B cell (primary cell): ENCODE data around the gene CEACAM16. TPM values are rescaled to one million over a fixed set of nuclear protein-coding genes. Genes with fewer than 3 reads are reported as not detected.
"Not testable (repeated sequence)": the region's sequence is repeated elsewhere in the genome, so short reads cannot be mapped to it uniquely, and the experiment has no call there.

Source experiments
- ATAC-seq: fragments of 200-7000 bp; cut with Tn5 transposase; one replicate; pipeline ENCODE4 v1.10.0; 2021; ENCODE audit warnings: low read depth, mild to moderate bottlenecking, moderate number of reproducible peaks, moderate library complexity
- CTCF ChIA-PET: fragments of 350-600 bp; sonication (Branson Sonifier 250); formaldehyde crosslinking; loops from one replicate; lab custom pipeline; 2021; ENCODE audit warnings: antibody characterized with exemption, inconsistent platforms; lab: Charles Lee
- POLR2A ChIA-PET: fragments of 350-600 bp; sonication (Branson Sonifier 250); formaldehyde crosslinking; loops from one replicate; lab custom pipeline; 2021; ENCODE audit warnings: antibody characterized with exemption; lab: Charles Lee
- DNase-seq: peaks from one replicate; pipeline ENCODE4 v3.0.0; 2013
- H2AFZ ChIP-seq: 2 replicates; pipeline ENCODE4 v1.6.1; 2012; ENCODE audit warnings: mild to moderate bottlenecking, low read depth, low read length; ENCODE audit not compliant: insufficient read depth, poor library complexity, severe bottlenecking
- H3K27ac ChIP-seq, 2 donors: 1 replicate in 1 of 2; 2 replicates in 1 of 2; pipeline ENCODE4 v1.5.1; 2012 to 2013; ENCODE audit warnings: low read length in 2 of 2, mild to moderate bottlenecking in 2 of 2, moderate library complexity in 1 of 2
- H3K27me3 ChIP-seq, 4 experiments: fragments of 200-600 bp in 1 of 4; sonication (generic) in 1 of 4; replicated peaks in 1 of 4; 1 replicate in 2 of 4; 2 replicates in 2 of 4; pipeline versions ENCODE4 v1.6.1 to v1.7.0; 2013 to 2016; ENCODE audit warnings: low read length in 3 of 4, mild to moderate bottlenecking in 2 of 4, mixed read lengths in 1 of 4, moderate library complexity in 1 of 4; ENCODE audit not compliant: insufficient read depth in 4 of 4, control insufficient read depth in 3 of 4; ENCODE audit errors: control extremely low read depth in 1 of 4
- H3K36me3 ChIP-seq, 2 experiments: replicated peaks in 1 of 2; 1 replicate in 1 of 2; 2 replicates in 1 of 2; pipeline versions ENCODE4 v1.6.1 to v1.7.1; 2013; ENCODE audit warnings: low read length in 1 of 2; ENCODE audit not compliant: insufficient read depth in 2 of 2, control insufficient read depth in 1 of 2; ENCODE audit errors: control extremely low read depth in 1 of 2, extremely low read depth in 1 of 2
- H3K4me1 ChIP-seq, 2 donors: fragments of 200-600 bp in 1 of 2; sonication (generic) in 1 of 2; 1 replicate in 1 of 2; 2 replicates in 1 of 2; pipeline versions ENCODE4 v1.5.1 to v1.6.1; 2013 to 2017; ENCODE audit warnings: low read length in 2 of 2; ENCODE audit not compliant: control insufficient read depth in 2 of 2, insufficient read depth in 2 of 2
- H3K4me2 ChIP-seq: replicated peaks from 2 replicates; pipeline ENCODE3; 2012; ENCODE audit warnings: mild to moderate bottlenecking, low read depth, low read length; ENCODE audit not compliant: poor library complexity, severe bottlenecking
- H3K4me3 ChIP-seq, 5 experiments: fragments of 200-600 bp in 1 of 5; sonication (generic) in 1 of 5; 1 replicate in 3 of 5; 2 replicates in 2 of 5; pipeline versions ENCODE4 v1.5.1 to v1.7.0; 2011 to 2016; ENCODE audit warnings: low read length in 4 of 5, mild to moderate bottlenecking in 4 of 5, low read depth in 2 of 5, control low read depth in 1 of 5, moderate library complexity in 1 of 5; ENCODE audit not compliant: insufficient read depth in 1 of 5; ENCODE audit errors: control extremely low read depth in 1 of 5, extremely low read depth in 1 of 5
- H3K79me2 ChIP-seq: fragments of 200-600 bp; sonication (generic); one replicate; pipeline ENCODE4 v1.6.0; 2016; ENCODE audit warnings: low read length; ENCODE audit not compliant: control insufficient read depth, insufficient read depth
- H3K9ac ChIP-seq: fragments of 200-600 bp; sonication (generic); 2 replicates; pipeline ENCODE4 v1.6.1; 2017; ENCODE audit warnings: mild to moderate bottlenecking, low read length, moderate library complexity
- H3K9me3 ChIP-seq, 3 donors: one replicate each; pipeline versions ENCODE4 v1.6.1 to v1.7.1; 2013; ENCODE audit warnings: low read length in 2 of 3; ENCODE audit not compliant: control insufficient read depth in 2 of 3, insufficient read depth in 1 of 3; ENCODE audit errors: control extremely low read depth in 1 of 3
- H4K20me1 ChIP-seq: 2 replicates; pipeline ENCODE4 v1.6.0; 2012; ENCODE audit warnings: mild to moderate bottlenecking, low read length; ENCODE audit not compliant: insufficient read depth, control insufficient read depth, poor library complexity, severe bottlenecking
- H3K27ac Mint-ChIP-seq: one replicate; pipeline ENCODE4 v1.8.0; 2021; ENCODE audit warnings: mixed read lengths
- H3K27me3 Mint-ChIP-seq: one replicate; pipeline ENCODE4 v1.8.0; 2021; ENCODE audit warnings: mixed read lengths
- H3K4me1 Mint-ChIP-seq: one replicate; pipeline ENCODE4 v1.8.0; 2021; ENCODE audit warnings: mixed read lengths
- H3K4me3 Mint-ChIP-seq: one replicate; pipeline ENCODE4 v1.8.0; 2021; ENCODE audit warnings: mixed read lengths
- H3K9me3 Mint-ChIP-seq: one replicate; pipeline ENCODE4 v1.8.0; 2022; ENCODE audit warnings: mixed read lengths; ENCODE audit not compliant: insufficient read depth
- CTCF ChIP-seq: fragments of 200-600 bp; IDR thresholded peaks from one replicate; pipeline ENCODE4 v1.8.0; 2022; ENCODE audit warnings: antibody characterized with exemption, mild to moderate bottlenecking
- EZH2 ChIP-seq: IDR thresholded peaks from 2 replicates; pipeline ENCODE4 v1.6.1; 2012; ENCODE audit warnings: borderline replicate concordance, low read depth, mild to moderate bottlenecking, moderate library complexity, low read length; ENCODE audit not compliant: insufficient read depth, poor library complexity, severe bottlenecking
- WGBS: methylation state at CpG from one replicate; pipeline ENCODE4 v1.1.5; 2013; ENCODE audit warnings: missing lambda C conversion rate; ENCODE audit not compliant: insufficient coverage; 5-methylcytosine and 5-hydroxymethylcytosine counted together
- intact Hi-C: fragments of 100-400 bp; cut with micrococcal nuclease; formaldehyde crosslinking; loops from one replicate; pipeline ENCODE4 v1.10.0; 2022
- polyA plus RNA-seq: library from polyadenylated mRNA; depleted of rRNA; stranded (reverse); fragments of >200 nt; gene quantifications from 2 replicates; pipeline ENCODE4 v1.2.3, GENCODE V29; 2012
- total RNA-seq, 2 donors: library from RNA; stranded (reverse); fragments of 120-200 nt in 1 of 2; gene quantifications; 1 replicate in 1 of 2; 2 replicates in 1 of 2; pipeline versions ENCODE4 v1.2.3 to v1.2.4, GENCODE V29; 2013 to 2022

Gene CEACAM16
- total and polyA plus RNA-seq, 2 donors (not counting 1 experiment from before 2014, with no cell fraction given), result not detected

- Mint-ChIP-seq H3K4me3 (no peak overlapping the region), H3K27me3 (peaks cover 22% of the 10 kb centered on the region), H3K9me3 (no peaks in the 10 kb centered on the region), H3K27ac (no peak overlapping the region), H3K4me1 (peaks cover 15% of the 10 kb centered on the region)
- no peaks in the 10 kb centered on the region for H3K36me3 ChIP-seq
- H3K4me2 ChIP-seq, result no peak overlapping the region
- no peak for TF ChIP-seq EZH2
- no peak for TF ChIP-seq CTCF
- intact Hi-C loops, result no loop called here
- ChIA-PET CTCF (interaction anchor here (0.7 kb wide), 1 partner anchor 16 kb away, joined by 5 read pairs; no protein-coding TSS in a partner anchor), POLR2A (no interaction called here)
- ATAC-seq (no peak), DNase-seq (no peak)
- no peaks in the 10 kb centered on the region for H4K20me1 ChIP-seq
- no peak overlapping the region for H3K9ac ChIP-seq
- 76% methylated on average over 9 of the region's 9 CpGs for WGBS
- peaks cover 8 to 18% of the 10 kb centered on the region in 2 donors for H3K4me1 ChIP-seq
- H3K27me3 ChIP-seq, result peaks cover 0 to 11% (median 0%) of the 10 kb centered on the region in 4 experiments
- H3K9me3 ChIP-seq, result no peaks in the 10 kb centered on the region
- no peak overlapping the region for H2AFZ ChIP-seq
- H3K4me3 ChIP-seq, result no peak overlapping the region
- H3K79me2 ChIP-seq, result no peaks in the 10 kb centered on the region
- no peak overlapping the region for H3K27ac ChIP-seq
Observed at GRCh38 chr19:44683434-44684210, 15.3 kb upstream of the CEACAM16 start.

DNA sequence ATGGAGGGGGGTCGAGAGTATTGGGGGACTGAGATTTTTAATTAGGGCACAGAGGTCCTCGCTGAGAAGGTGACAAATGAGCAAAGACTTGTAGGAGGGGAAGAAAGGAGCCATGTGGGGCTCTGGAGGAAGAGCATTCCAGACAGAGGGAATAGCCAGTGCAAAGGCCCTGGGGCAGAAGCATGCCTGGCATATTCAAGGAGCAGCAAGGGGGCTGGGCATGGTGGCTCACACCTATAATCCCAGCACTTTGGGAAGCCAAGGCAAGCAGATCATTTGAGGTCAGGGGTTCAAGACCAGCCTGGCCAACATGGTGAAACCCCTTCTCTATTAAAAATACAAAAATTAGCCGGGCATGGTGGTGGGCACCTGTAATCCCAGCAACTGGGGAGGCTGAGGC is 14.6 kb upstream of the CEACAM16 start:
- peaks cover 8 to 23% of the 10 kb centered on the region in 2 donors for H3K4me1 ChIP-seq
- POLR2A ChIA-PET, result not testable (repeated sequence)

More for the DNA sequence above, 14.6 kb upstream of the CEACAM16 start:
- H3K4me3 ChIP-seq, H3K9me3 ChIP-seq, ATAC-seq, H3K9ac ChIP-seq, H2AFZ ChIP-seq, DNase-seq, H3K9me3 Mint-ChIP-seq, H3K4me2 ChIP-seq, intact Hi-C loops, H3K36me3 ChIP-seq, H3K27ac Mint-ChIP-seq, H3K27ac ChIP-seq, H3K4me3 Mint-ChIP-seq, H3K79me2 ChIP-seq, H4K20me1 ChIP-seq: not testable (repeated sequence)
- H3K27me3 ChIP-seq, result peaks cover 0 to 11% (median 0%) of the 10 kb centered on the region in 4 experiments
- 97% methylated on average over 3 of the region's 3 CpGs for WGBS
- H3K27me3 Mint-ChIP-seq, result peaks cover 26% of the 10 kb centered on the region
- peaks cover 18% of the 10 kb centered on the region for H3K4me1 Mint-ChIP-seq
- CTCF ChIA-PET, result interaction anchor here (0.7 kb wide), 1 partner anchor 15 kb away, joined by 5 read pairs; no protein-coding TSS in a partner anchor
